Measurements from ENCODE around the gene DRD4.

The DRD4 gene

GRCh38 chr11:636511-637332, at the start of gene DRD4:
Gene DRD4, plus strand, starts transcription at chr11:637269. Its CDS starts 36 bp downstream, at chr11:637305.
- DNase-seq (ENCODE audit: low spot score) = peak; percentile 85

GRCh38 chr11:587546-587945, 49.5 kb upstream of the DRD4 start:
- no peak for DNase-seq (ENCODE audit: low spot score)

GRCh38 chr11:587978-588380, 49.1 kb upstream of the DRD4 start:
- peak; percentile 64 for DNase-seq (ENCODE audit: low spot score)

- DNase-seq (ENCODE audit: low spot score) = no peak
Measured at GRCh38 chr11:589798-590197, 47.3 kb upstream of the DRD4 start.

- no peak for DNase-seq (ENCODE audit: low spot score)
Measured at GRCh38 chr11:590997-591396, 46.1 kb upstream of the DRD4 start.

- no peak for DNase-seq (ENCODE audit: low spot score)
Measured at GRCh38 chr11:592501-592900, 44.6 kb upstream of the DRD4 start.

GRCh38 chr11:592918-593317, 44.2 kb upstream of the DRD4 start:
- DNase-seq (ENCODE audit: low spot score) = no peak

GRCh38 chr11:593347-593746, 43.7 kb upstream of the DRD4 start:
- no peak for DNase-seq (ENCODE audit: low spot score)

- no peak for DNase-seq (ENCODE audit: low spot score)
Measured at GRCh38 chr11:595400-595799, 41.7 kb upstream of the DRD4 start.

GRCh38 chr11:596374-596773, 40.7 kb upstream of the DRD4 start:
- DNase-seq (ENCODE audit: low spot score) = no peak

GRCh38 chr11:597166-597725, 39.8 kb upstream of the DRD4 start:
- DNase-seq (ENCODE audit: low spot score) = no peak

GRCh38 chr11:598005-598680, 38.9 kb upstream of the DRD4 start:
- DNase-seq (ENCODE audit: low spot score) = no peak

- no peak for DNase-seq (ENCODE audit: low spot score)
Measured at GRCh38 chr11:601573-602245, 35.4 kb upstream of the DRD4 start.

GRCh38 chr11:603154-603553, 33.9 kb upstream of the DRD4 start:
- DNase-seq (ENCODE audit: low spot score) = no peak

GRCh38 chr11:605286-606129, 31.6 kb upstream of the DRD4 start:
- no peak for DNase-seq (ENCODE audit: low spot score)

- DNase-seq (ENCODE audit: low spot score) = peak; percentile 63
Measured at GRCh38 chr11:606245-606644, 30.8 kb upstream of the DRD4 start.

GRCh38 chr11:607020-607780, 29.9 kb upstream of the DRD4 start:
- DNase-seq (ENCODE audit: low spot score) = no peak

GRCh38 chr11:607971-608659, 29.0 kb upstream of the DRD4 start:
- DNase-seq (ENCODE audit: low spot score) = no peak

GRCh38 chr11:608791-609251, 28.2 kb upstream of the DRD4 start:
- DNase-seq (ENCODE audit: low spot score) = no peak

- DNase-seq (ENCODE audit: low spot score) = no peak
Measured at GRCh38 chr11:609341-609811, 27.7 kb upstream of the DRD4 start.
